SK-N-SH (cell line): Measurements from ENCODE around the gene NRG3. TPM values are rescaled to one million over a fixed set of nuclear protein-coding genes. Genes with fewer than 3 reads are reported as not detected.

Experiments used
- CTCF ChIA-PET: fragments of 300-600, 350-600 bp; formaldehyde crosslinking; extraction: SDS; loops from one replicate; lab custom pipeline; 2021; lab: Yijun Ruan, JAX
- POLR2A ChIA-PET: fragments of 350-600 bp; sonication (Branson Sonifier 250); formaldehyde crosslinking; extraction: SDS; loops from one replicate; lab custom pipeline; 2020; ENCODE audit warnings: antibody characterized with exemption, inconsistent platforms; lab: Yijun Ruan, JAX
- DNase-seq: peaks from one replicate; pipeline ENCODE4 v3.0.0; 2012
- H2AFZ ChIP-seq: fragments of 200-600 bp; sonication (generic); 2 replicates; pipeline ENCODE4 v1.8.1; 2016; ENCODE audit warnings: antibody characterized with exemption, mild to moderate bottlenecking, low read depth
- H3F3A ChIP-seq: fragments of 200-600 bp; sonication (generic); replicated peaks from 2 replicates; pipeline ENCODE3; 2016; ENCODE audit warnings: antibody characterized with exemption, mild to moderate bottlenecking; ENCODE audit not compliant: insufficient read depth
- H3K27ac ChIP-seq, 2 experiments: fragments of 200-500 bp in 1 of 2; fragments of 200-600 bp in 1 of 2; sonication (Bioruptor generic) in 1 of 2; sonication (generic), shearing (Covaris generic) in 1 of 2; 2 replicates each; pipeline versions ENCODE4 v1.5.1 to v1.6.1; 2014 to 2016; ENCODE audit warnings: low read depth in 2 of 2, inconsistent platforms in 1 of 2, low read length in 1 of 2, mild to moderate bottlenecking in 1 of 2, mixed read lengths in 1 of 2
- H3K27me3 ChIP-seq: fragments of 200-600 bp; sonication (generic), shearing (Covaris generic); 2 replicates; pipeline ENCODE4 v1.6.1; 2016; ENCODE audit warnings: mixed run types; ENCODE audit not compliant: insufficient read depth
- H3K36me3 ChIP-seq, 2 experiments: fragments of 200-500 bp in 1 of 2; fragments of 200-600 bp in 1 of 2; sonication (Bioruptor generic) in 1 of 2; sonication (generic) in 1 of 2; replicated peaks in 1 of 2; 2 replicates each; pipeline versions ENCODE3 to v1.5.1; 2014 to 2016; ENCODE audit warnings: low read length in 1 of 2, mild to moderate bottlenecking in 1 of 2; ENCODE audit not compliant: insufficient read depth in 2 of 2, control insufficient read depth in 1 of 2
- H3K4me1 ChIP-seq, 2 experiments: fragments of 200-500 bp in 1 of 2; fragments of 200-600 bp in 1 of 2; sonication (Bioruptor generic) in 1 of 2; sonication (generic), shearing (Covaris generic) in 1 of 2; 2 replicates each; pipeline versions ENCODE4 v1.5.1 to v1.6.1; 2014 to 2016; ENCODE audit warnings: low read depth in 1 of 2, low read length in 1 of 2, mixed run types in 1 of 2; ENCODE audit not compliant: insufficient read depth in 2 of 2, control insufficient read depth in 1 of 2
- H3K4me2 ChIP-seq: fragments of 200-600 bp; sonication (generic), shearing (Covaris generic); 2 replicates; pipeline ENCODE4 v1.6.1; 2017; ENCODE audit warnings: mixed run types
- H3K4me3 ChIP-seq, 2 experiments: fragments of 200-500 bp in 1 of 2; fragments of 200-600 bp in 1 of 2; sonication (Bioruptor generic) in 1 of 2; sonication (generic), shearing (Covaris generic) in 1 of 2; 2 replicates each; pipeline versions ENCODE4 v1.5.1 to v1.8.1; 2014 to 2016; ENCODE audit warnings: low read depth in 2 of 2, inconsistent platforms in 1 of 2, low read length in 1 of 2, mild to moderate bottlenecking in 1 of 2, mixed read lengths in 1 of 2, moderate library complexity in 1 of 2
- H3K79me2 ChIP-seq: fragments of 200-600 bp; sonication (generic); 2 replicates; pipeline ENCODE4 v1.8.1; 2017; ENCODE audit warnings: mild to moderate bottlenecking; ENCODE audit not compliant: insufficient read depth
- H3K9ac ChIP-seq: fragments of 200-600 bp; sonication (generic); 2 replicates; pipeline ENCODE4 v1.6.1; 2017; ENCODE audit warnings: mixed run types
- H3K9me2 ChIP-seq: fragments of 200-600 bp; sonication (generic); 2 replicates; pipeline ENCODE4 v1.6.1; 2017; ENCODE audit warnings: mixed run types
- H3K9me3 ChIP-seq: fragments of 200-600 bp; sonication (generic); 2 replicates; pipeline ENCODE4 v1.6.1; 2017; ENCODE audit warnings: mixed run types, mild to moderate bottlenecking, moderate library complexity
- H4K20me1 ChIP-seq: fragments of 200-600 bp; sonication (generic); 2 replicates; pipeline ENCODE4 v1.6.1; 2017; ENCODE audit warnings: mild to moderate bottlenecking, mixed run types; ENCODE audit not compliant: insufficient read depth
- CHD2 ChIP-seq: fragments of 150-350 bp; IDR thresholded peaks from 2 replicates; pipeline ENCODE4 v1.6.1; 2018; ENCODE audit warnings: low read length; ENCODE audit not compliant: partially characterized antibody
- EP300 ChIP-seq, 2 experiments: IDR thresholded peaks; 2 replicates each; pipeline versions ENCODE4 v1.4.0 to v1.6.1; 2012; ENCODE audit warnings: borderline replicate concordance in 1 of 2, low read depth in 1 of 2, low read length in 1 of 2
- EZH2phosphoT487 ChIP-seq: fragments of 200-600 bp; sonication (generic); IDR thresholded peaks from 2 replicates; pipeline ENCODE4 v1.6.1; 2017; ENCODE audit warnings: low read depth, mixed run types, mild to moderate bottlenecking, antibody characterized with exemption, moderate library complexity, borderline replicate concordance
- FOSL2 ChIP-seq: IDR thresholded peaks from 2 replicates; pipeline ENCODE4 v1.4.0; 2012; ENCODE audit warnings: low read depth, mild to moderate bottlenecking, moderate library complexity, borderline replicate concordance
- GABPA ChIP-seq: IDR thresholded peaks from 2 replicates; pipeline ENCODE4 v1.4.0; 2012; ENCODE audit warnings: low read depth, mild to moderate bottlenecking
- GATA2 ChIP-seq: sonication (generic); formaldehyde crosslinking; IDR thresholded peaks from 2 replicates; pipeline ENCODE4 v1.5.0; 2020; ENCODE audit warnings: mild to moderate bottlenecking, missing genetic modification reagents
- JUND ChIP-seq: IDR thresholded peaks from 2 replicates; pipeline ENCODE4 v1.4.0; 2012
- MXI1 ChIP-seq: IDR thresholded peaks from 2 replicates; pipeline ENCODE4 v1.6.1; 2012; ENCODE audit warnings: mild to moderate bottlenecking, low read depth, low read length, improper control_type of control experiment
- NFIC ChIP-seq: IDR thresholded peaks from 2 replicates; pipeline ENCODE4 v1.4.0; 2012; ENCODE audit warnings: borderline replicate concordance
- NRF1 ChIP-seq: IDR thresholded peaks from 2 replicates; pipeline ENCODE4 v1.6.1; 2012; ENCODE audit warnings: low read depth, mild to moderate bottlenecking, low read length
- POLR2AphosphoS5 ChIP-seq: IDR thresholded peaks from 2 replicates; pipeline ENCODE4 v1.6.1; 2012; ENCODE audit warnings: low read depth, low read length
- RCOR1 ChIP-seq: fragments of 150-350 bp; IDR thresholded peaks from 2 replicates; pipeline ENCODE4 v1.6.1; 2017; ENCODE audit warnings: antibody characterized with exemption, low read length
- SMC3 ChIP-seq: IDR thresholded peaks from 2 replicates; pipeline ENCODE4 v1.6.1; 2012; ENCODE audit warnings: low read depth, low read length, improper control_type of control experiment
- TCF12 ChIP-seq: IDR thresholded peaks from 2 replicates; pipeline ENCODE4 v1.4.0; 2012
- WGBS: methylation state at CpG from one replicate; pipeline ENCODE4 v1.1.6; 2017; ENCODE audit warnings: low lambda C conversion rate; 5-methylcytosine and 5-hydroxymethylcytosine counted together
- polyA plus RNA-seq, 3 experiments: library from polyadenylated mRNA; depleted of rRNA; stranded (reverse); fragments of >200 nt; gene quantifications; 2 replicates each; pipeline ENCODE4 v1.2.3, GENCODE V29; 2012
- TF ChIP-seq, protein P1 (sequence below): IDR thresholded peaks from 2 replicates; pipeline ENCODE4; 2012
- TF ChIP-seq, protein P2 (sequence below): fragments of 150-350 bp; IDR thresholded peaks from 2 replicates; pipeline ENCODE4 v1.6.1; 2017; ENCODE audit warnings: antibody characterized with exemption, low read length, low read depth, borderline replicate concordance
- TF ChIP-seq, protein P3 (sequence below): IDR thresholded peaks from 2 replicates; pipeline ENCODE4 v1.6.1; 2012; ENCODE audit warnings: mild to moderate bottlenecking, low read depth, low read length, moderate library complexity
- TF ChIP-seq, protein P4 (sequence below): fragments of 150-350 bp; IDR thresholded peaks from 2 replicates; pipeline ENCODE4 v1.6.1; 2016; ENCODE audit warnings: mild to moderate bottlenecking, low read depth, low read length

Gene NRG3
- polyA plus RNA-seq, 1 of the 3 experiments (the other 2 are of a cell fraction) = 0.03 TPM

DNA sequence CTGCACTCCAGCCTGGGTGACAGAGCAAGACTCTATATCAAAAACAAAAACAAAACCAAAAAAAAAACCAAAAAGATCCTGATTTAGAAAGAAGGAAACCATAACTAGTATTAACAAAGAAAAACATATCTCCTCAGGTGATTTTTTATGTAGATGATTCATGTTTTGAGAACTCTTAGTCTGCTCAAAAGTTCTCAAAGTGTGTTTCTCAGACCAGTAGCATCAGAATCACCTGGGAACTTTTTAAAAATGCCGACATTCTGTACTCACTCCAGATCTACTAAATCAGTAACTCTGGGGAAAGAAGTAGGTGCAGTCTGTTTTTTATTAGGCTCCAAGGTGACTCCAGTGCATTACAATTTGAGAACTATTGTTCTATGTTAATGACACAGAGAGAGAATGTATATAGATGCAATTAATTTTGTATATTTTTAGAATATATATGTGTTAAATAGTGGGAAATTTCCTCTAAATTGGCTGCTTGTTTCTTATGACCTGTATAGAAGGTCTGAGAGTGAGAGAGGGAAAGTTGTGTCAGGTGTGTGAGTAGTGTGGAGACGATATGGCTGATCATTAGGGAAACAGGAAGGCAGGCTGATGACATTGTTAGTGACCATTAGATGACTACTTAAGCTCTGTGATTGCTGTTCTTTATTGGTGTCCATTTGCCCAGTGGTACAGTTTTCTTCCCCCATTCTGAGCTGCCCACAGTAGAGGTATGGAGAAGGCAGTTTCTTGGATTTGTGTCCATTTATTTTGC lies 1075.0 kb downstream of the NRG3 start (continued):
- no peak for TF ChIP-seq GABPA
- no peak for TF ChIP-seq EZH2phosphoT487

DNA sequence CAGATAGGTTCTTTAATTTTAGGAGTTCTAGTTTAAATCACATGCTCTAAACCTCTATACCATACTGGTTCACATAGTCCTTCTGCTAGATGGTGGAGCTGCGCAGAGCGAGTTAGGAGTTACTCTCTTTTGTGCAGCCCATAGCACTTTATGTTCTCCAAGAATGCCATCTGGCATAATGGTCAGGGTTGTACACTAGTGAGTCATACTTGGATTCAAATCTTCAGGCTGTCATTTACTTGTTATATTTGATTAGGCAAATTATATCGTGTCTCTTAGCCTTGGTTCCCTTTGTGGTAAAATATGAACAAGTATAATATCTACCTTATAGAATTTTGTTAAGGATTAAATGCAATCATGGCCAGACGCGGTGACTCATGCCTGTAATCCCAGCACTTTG lies 1078.3 kb downstream of the NRG3 start:
- no peak for TF ChIP-seq GATA2 (CRISPR knock-in tag)
- TF ChIP-seq, protein P1, sequence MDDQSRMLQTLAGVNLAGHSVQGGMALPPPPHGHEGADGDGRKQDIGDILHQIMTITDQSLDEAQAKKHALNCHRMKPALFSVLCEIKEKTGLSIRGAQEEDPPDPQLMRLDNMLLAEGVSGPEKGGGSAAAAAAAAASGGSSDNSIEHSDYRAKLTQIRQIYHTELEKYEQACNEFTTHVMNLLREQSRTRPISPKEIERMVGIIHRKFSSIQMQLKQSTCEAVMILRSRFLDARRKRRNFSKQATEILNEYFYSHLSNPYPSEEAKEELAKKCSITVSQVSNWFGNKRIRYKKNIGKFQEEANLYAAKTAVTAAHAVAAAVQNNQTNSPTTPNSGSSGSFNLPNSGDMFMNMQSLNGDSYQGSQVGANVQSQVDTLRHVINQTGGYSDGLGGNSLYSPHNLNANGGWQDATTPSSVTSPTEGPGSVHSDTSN = peak; percentile 53; the same call in 1 of the 2 replicates
- peak; percentile 31 for TF ChIP-seq NFIC
- TF ChIP-seq FOSL2 = peak; percentile 59; the same call in 1 of the 2 replicates
- peak; percentile 51 for TF ChIP-seq JUND
- TF ChIP-seq SMC3 = no peak
- TF ChIP-seq TCF12 = peak; percentile 52; the same call in 1 of the 2 replicates
- TF ChIP-seq, all 33 proteins: peak for 5
- no peak overlapping the region for H3K9ac ChIP-seq
- POLR2A ChIA-PET = no interaction called here
- 0 out of 2 replicates have a peak, but pooled peaks cover 7% of the 10 kb centered on the region for H3K9me3 ChIP-seq
- WGBS = 65% methylated on average over 5 of the region's 5 CpGs
- no peaks in the 10 kb centered on the region for H4K20me1 ChIP-seq
- no peak overlapping the region for H2AFZ ChIP-seq
- no peak overlapping the region for H3K4me3 ChIP-seq
- no peaks in the 10 kb centered on the region; the same call in 1 of the 2 replicates for H3K9me2 ChIP-seq
- no peaks in the 10 kb centered on the region for H3K27me3 ChIP-seq
- no peaks in the 10 kb centered on the region for H3K4me1 ChIP-seq
- H3K79me2 ChIP-seq = no peaks in the 10 kb centered on the region
- H3K4me2 ChIP-seq = no peak overlapping the region
- no peaks in the 10 kb centered on the region for H3F3A ChIP-seq
- CTCF ChIA-PET = no interaction called here
- H3K27ac ChIP-seq = no peak overlapping the region
- H3K36me3 ChIP-seq = no peaks in the 10 kb centered on the region
- no peak for DNase-seq

DNA sequence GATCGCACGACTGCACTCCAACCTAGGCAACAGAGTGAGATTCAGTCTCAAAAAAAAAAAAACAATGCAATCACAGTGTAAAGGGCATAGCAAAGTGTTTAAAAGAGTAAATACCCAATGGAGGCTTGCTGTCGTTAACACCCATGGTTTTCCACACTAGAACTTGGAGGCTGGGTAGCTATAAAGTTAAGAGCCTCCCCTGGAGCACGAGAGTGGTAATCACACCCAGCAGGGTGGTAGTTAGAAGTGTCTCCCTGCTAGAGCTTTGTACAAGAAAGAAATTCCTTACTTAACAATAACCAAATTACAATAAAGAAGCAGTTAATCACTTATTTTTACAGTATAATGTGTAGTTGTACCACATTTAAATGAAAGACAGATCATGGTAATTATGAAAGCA lies 1078.9 kb downstream of the NRG3 start:
- no peaks in the 10 kb centered on the region for H3F3A ChIP-seq
- no peak overlapping the region for H3K4me2 ChIP-seq
- H2AFZ ChIP-seq = no peak overlapping the region
- no peak overlapping the region for H3K4me3 ChIP-seq
- no peak overlapping the region for H3K27ac ChIP-seq
- no peaks in the 10 kb centered on the region for H3K4me1 ChIP-seq
- no peak for DNase-seq
- H3K36me3 ChIP-seq = no peaks in the 10 kb centered on the region
- no peaks in the 10 kb centered on the region for H4K20me1 ChIP-seq
- no peaks in the 10 kb centered on the region for H3K79me2 ChIP-seq
- WGBS = 61% methylated on average over 4 of the region's 4 CpGs
- CTCF ChIA-PET = interaction anchor here (0.8 kb wide), 1 partner anchor 8 kb away, joined by 3 read pairs; no protein-coding TSS in a partner anchor
- POLR2A ChIA-PET = interaction anchor here (0.6 kb wide), 2 partner anchors 10 to 78 kb away, joined by 3 to 4 read pairs; no protein-coding TSS in a partner anchor
- 0 out of 2 replicates have a peak, but pooled peaks cover 2% of the 10 kb centered on the region for H3K9me3 ChIP-seq
- H3K9ac ChIP-seq = no peak overlapping the region
- H3K9me2 ChIP-seq = no peaks in the 10 kb centered on the region; the same call in 1 of the 2 replicates
- no peaks in the 10 kb centered on the region for H3K27me3 ChIP-seq
- TF ChIP-seq CHD2 (no peak), JUND (no peak), EP300 (IDR thresholded peaks at IDR 0.05; ENCODE audit: borderline replicate concordance in 1 of 2, low read depth in 1 of 2, low read length in 1 of 2) (no peak), NFIC (no peak), NRF1 (no peak), POLR2AphosphoS5 (no peak), GABPA (no peak), RCOR1 (no peak), EZH2phosphoT487 (no peak), MXI1 (no peak), GATA2 (CRISPR knock-in tag) (no peak)
- TF ChIP-seq, protein P2, sequence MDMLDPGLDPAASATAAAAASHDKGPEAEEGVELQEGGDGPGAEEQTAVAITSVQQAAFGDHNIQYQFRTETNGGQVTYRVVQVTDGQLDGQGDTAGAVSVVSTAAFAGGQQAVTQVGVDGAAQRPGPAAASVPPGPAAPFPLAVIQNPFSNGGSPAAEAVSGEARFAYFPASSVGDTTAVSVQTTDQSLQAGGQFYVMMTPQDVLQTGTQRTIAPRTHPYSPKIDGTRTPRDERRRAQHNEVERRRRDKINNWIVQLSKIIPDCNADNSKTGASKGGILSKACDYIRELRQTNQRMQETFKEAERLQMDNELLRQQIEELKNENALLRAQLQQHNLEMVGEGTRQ = no peak
- TF ChIP-seq, protein P3, sequence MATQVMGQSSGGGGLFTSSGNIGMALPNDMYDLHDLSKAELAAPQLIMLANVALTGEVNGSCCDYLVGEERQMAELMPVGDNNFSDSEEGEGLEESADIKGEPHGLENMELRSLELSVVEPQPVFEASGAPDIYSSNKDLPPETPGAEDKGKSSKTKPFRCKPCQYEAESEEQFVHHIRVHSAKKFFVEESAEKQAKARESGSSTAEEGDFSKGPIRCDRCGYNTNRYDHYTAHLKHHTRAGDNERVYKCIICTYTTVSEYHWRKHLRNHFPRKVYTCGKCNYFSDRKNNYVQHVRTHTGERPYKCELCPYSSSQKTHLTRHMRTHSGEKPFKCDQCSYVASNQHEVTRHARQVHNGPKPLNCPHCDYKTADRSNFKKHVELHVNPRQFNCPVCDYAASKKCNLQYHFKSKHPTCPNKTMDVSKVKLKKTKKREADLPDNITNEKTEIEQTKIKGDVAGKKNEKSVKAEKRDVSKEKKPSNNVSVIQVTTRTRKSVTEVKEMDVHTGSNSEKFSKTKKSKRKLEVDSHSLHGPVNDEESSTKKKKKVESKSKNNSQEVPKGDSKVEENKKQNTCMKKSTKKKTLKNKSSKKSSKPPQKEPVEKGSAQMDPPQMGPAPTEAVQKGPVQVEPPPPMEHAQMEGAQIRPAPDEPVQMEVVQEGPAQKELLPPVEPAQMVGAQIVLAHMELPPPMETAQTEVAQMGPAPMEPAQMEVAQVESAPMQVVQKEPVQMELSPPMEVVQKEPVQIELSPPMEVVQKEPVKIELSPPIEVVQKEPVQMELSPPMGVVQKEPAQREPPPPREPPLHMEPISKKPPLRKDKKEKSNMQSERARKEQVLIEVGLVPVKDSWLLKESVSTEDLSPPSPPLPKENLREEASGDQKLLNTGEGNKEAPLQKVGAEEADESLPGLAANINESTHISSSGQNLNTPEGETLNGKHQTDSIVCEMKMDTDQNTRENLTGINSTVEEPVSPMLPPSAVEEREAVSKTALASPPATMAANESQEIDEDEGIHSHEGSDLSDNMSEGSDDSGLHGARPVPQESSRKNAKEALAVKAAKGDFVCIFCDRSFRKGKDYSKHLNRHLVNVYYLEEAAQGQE = no peak
- TF ChIP-seq, protein P4, sequence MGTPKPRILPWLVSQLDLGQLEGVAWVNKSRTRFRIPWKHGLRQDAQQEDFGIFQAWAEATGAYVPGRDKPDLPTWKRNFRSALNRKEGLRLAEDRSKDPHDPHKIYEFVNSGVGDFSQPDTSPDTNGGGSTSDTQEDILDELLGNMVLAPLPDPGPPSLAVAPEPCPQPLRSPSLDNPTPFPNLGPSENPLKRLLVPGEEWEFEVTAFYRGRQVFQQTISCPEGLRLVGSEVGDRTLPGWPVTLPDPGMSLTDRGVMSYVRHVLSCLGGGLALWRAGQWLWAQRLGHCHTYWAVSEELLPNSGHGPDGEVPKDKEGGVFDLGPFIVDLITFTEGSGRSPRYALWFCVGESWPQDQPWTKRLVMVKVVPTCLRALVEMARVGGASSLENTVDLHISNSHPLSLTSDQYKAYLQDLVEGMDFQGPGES = no peak
